OCI-LY1 (cell line): ENCODE data around the gene MAD1L1.

Experiments
- H2AFZ ChIP-seq: fragments of 200-600 bp; sonication (generic), shearing (Covaris generic); 2 replicates; pipeline ENCODE4 v1.6.0; 2014; ENCODE audit warnings: antibody characterized with exemption, mild to moderate bottlenecking, low read length
- H3F3A ChIP-seq: fragments of 200-600 bp; sonication (generic), shearing (Covaris generic); 2 replicates; pipeline ENCODE4 v1.6.0; 2014; ENCODE audit warnings: mild to moderate bottlenecking, antibody characterized with exemption, low read length, moderate library complexity; ENCODE audit not compliant: insufficient read depth
- H3K27ac ChIP-seq: fragments of 200-600 bp; sonication (generic); 2 replicates; pipeline ENCODE4 v1.5.1; 2014; ENCODE audit warnings: low read length, mixed run types, mild to moderate bottlenecking, low read depth; ENCODE audit not compliant: poor library complexity, severe bottlenecking
- H3K27me3 ChIP-seq: fragments of 200-600 bp; sonication (generic); 2 replicates; pipeline ENCODE4 v1.6.0; 2014; ENCODE audit warnings: antibody characterized with exemption, mild to moderate bottlenecking, low read length, moderate library complexity; ENCODE audit not compliant: insufficient read depth
- H3K36me3 ChIP-seq: fragments of 200-600 bp; sonication (generic); 2 replicates; pipeline ENCODE4 v1.6.1; 2014; ENCODE audit warnings: mild to moderate bottlenecking, antibody characterized with exemption, low read length, moderate library complexity, mixed read lengths; ENCODE audit not compliant: insufficient read depth
- H3K4me1 ChIP-seq: fragments of 200-600 bp; sonication (generic); 2 replicates; pipeline ENCODE4 v1.5.1; 2014; ENCODE audit warnings: mild to moderate bottlenecking, low read length, moderate library complexity; ENCODE audit not compliant: insufficient read depth, severe bottlenecking
- H3K4me2 ChIP-seq: fragments of 200-600 bp; sonication (generic), shearing (Covaris generic); 2 replicates; pipeline ENCODE4 v1.6.1; 2014; ENCODE audit warnings: low read length
- H3K4me3 ChIP-seq: fragments of 200-600 bp; sonication (generic); 2 replicates; pipeline ENCODE4 v1.5.1; 2014; ENCODE audit warnings: low read length, low read depth, mild to moderate bottlenecking, mixed read lengths; ENCODE audit not compliant: poor library complexity, severe bottlenecking
- H3K79me2 ChIP-seq: fragments of 200-600 bp; shearing (Covaris generic); 2 replicates; pipeline ENCODE4 v1.6.1; 2016; ENCODE audit warnings: mixed run types, low read length, mixed read lengths; ENCODE audit not compliant: insufficient read depth
- H3K9ac ChIP-seq: fragments of 200-600 bp; sonication (generic), shearing (Covaris generic); 2 replicates; pipeline ENCODE4 v1.6.1; 2014; ENCODE audit warnings: mild to moderate bottlenecking, low read length, mixed read lengths
- H3K9me2 ChIP-seq: fragments of 200-600 bp; sonication (generic), shearing (Covaris generic); 2 replicates; pipeline ENCODE4 v1.6.1; 2014; ENCODE audit warnings: low read depth, mild to moderate bottlenecking, low read length, mixed read lengths
- H3K9me3 ChIP-seq: fragments of 200-600 bp; shearing (Covaris generic); 2 replicates; pipeline ENCODE4 v1.6.1; 2014; ENCODE audit warnings: low read length, mixed read lengths
- H4K20me1 ChIP-seq: fragments of 200-600 bp; sonication (generic), shearing (Covaris generic); 2 replicates; pipeline ENCODE4 v1.6.0; 2016; ENCODE audit warnings: mild to moderate bottlenecking, low read length; ENCODE audit not compliant: insufficient read depth
- EZH2 ChIP-seq: fragments of 200-600 bp; sonication (generic), shearing (Covaris generic); IDR thresholded peaks from 2 replicates; pipeline ENCODE4 v1.8.0; 2017; ENCODE audit warnings: borderline replicate concordance, mixed run types, mild to moderate bottlenecking, antibody characterized with exemption, low read length, moderate library complexity, mixed read lengths
- TF ChIP-seq, protein P1 (sequence below): fragments of 200-600 bp; sonication (generic), shearing (Covaris generic); IDR thresholded peaks from 2 replicates; pipeline ENCODE4 v1.5.1; 2017; ENCODE audit warnings: mild to moderate bottlenecking, antibody characterized with exemption, low read length, moderate library complexity, mixed read lengths

MAD1L1 gene

DNA sequence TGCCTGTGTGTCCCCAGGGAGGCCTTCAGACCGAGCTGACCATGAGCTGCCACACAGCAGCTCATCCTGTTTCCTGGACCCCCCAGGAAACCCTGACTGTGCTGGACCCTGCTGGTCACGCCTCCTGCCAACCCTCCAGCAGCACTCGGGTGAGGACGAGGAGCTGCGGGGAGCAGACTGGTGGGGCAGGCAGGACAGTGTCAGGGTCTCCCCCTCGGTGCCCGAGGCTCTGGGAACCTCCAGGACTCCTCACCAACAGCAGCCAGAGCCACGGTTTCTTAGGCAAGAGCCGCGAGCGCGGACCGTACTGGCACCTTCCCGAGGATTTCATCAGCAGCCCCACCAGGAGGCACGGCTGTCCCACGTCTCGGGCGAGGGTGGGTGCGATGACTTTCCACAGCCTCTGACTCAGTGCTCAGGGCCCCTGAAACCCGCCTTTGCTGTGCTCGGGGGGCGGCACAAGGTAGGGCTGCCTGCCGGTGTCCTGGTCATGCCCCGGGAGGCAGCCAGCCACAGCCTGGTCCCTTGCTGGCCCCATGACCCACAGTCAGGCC lies 375.8 kb downstream of the MAD1L1 start:
- Histone ChIP-seq H3K27me3 (no peaks in the 10 kb centered on the region), H3K4me1 (peaks cover 2% of the 10 kb centered on the region), H3K79me2 (no peaks in the 10 kb centered on the region), H4K20me1 (no peaks in the 10 kb centered on the region), H3K4me2 (no peak overlapping the region), H3K9me3 (no peaks in the 10 kb centered on the region), H2AFZ (no peak overlapping the region), H3K27ac (no peak overlapping the region), H3K9ac (no peak overlapping the region), H3K4me3 (no peak overlapping the region), H3K36me3 (no peaks in the 10 kb centered on the region), H3F3A (no peaks in the 10 kb centered on the region), H3K9me2 (no peaks in the 10 kb centered on the region)
- TF ChIP-seq EZH2: no peak
- TF ChIP-seq, protein P1, sequence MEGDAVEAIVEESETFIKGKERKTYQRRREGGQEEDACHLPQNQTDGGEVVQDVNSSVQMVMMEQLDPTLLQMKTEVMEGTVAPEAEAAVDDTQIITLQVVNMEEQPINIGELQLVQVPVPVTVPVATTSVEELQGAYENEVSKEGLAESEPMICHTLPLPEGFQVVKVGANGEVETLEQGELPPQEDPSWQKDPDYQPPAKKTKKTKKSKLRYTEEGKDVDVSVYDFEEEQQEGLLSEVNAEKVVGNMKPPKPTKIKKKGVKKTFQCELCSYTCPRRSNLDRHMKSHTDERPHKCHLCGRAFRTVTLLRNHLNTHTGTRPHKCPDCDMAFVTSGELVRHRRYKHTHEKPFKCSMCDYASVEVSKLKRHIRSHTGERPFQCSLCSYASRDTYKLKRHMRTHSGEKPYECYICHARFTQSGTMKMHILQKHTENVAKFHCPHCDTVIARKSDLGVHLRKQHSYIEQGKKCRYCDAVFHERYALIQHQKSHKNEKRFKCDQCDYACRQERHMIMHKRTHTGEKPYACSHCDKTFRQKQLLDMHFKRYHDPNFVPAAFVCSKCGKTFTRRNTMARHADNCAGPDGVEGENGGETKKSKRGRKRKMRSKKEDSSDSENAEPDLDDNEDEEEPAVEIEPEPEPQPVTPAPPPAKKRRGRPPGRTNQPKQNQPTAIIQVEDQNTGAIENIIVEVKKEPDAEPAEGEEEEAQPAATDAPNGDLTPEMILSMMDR: no peak

DNA sequence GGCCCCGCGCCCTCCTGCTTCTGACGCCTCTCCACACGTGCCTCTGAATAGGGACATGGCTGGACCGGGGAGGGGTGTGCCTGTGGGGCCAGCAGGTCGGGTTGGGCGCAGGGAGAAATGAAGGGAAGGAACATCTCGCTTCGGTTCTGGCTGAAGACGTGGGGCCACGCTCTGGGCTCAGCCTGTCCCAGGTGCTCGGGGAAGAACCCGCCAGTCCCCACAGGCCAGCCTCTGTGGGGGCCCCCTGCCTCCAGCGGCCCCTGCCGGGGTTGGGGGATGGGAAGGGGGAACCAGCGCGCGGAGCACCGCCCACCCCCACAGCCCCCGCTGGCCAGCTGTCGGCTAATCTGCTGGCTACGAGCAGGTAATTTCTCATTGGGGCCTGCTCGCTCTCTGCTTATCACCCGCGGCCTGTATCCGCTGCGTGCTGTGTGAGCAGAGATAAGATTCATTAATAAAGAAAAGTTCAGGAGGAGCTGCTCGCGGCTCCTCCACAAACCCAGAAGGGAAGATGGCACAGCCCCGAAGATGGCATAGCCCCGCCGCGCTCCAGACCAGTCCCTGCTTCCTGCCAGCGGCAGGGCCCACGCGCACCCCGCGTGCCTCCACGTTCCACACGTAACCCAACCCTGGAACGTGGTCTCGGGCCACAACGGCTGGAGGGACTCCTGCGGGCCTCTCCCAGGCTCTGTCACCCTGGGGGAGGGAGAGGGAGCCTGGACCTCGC lies 376.4 kb downstream of the MAD1L1 start:
- H3K27ac ChIP-seq: no peak overlapping the region

DNA sequence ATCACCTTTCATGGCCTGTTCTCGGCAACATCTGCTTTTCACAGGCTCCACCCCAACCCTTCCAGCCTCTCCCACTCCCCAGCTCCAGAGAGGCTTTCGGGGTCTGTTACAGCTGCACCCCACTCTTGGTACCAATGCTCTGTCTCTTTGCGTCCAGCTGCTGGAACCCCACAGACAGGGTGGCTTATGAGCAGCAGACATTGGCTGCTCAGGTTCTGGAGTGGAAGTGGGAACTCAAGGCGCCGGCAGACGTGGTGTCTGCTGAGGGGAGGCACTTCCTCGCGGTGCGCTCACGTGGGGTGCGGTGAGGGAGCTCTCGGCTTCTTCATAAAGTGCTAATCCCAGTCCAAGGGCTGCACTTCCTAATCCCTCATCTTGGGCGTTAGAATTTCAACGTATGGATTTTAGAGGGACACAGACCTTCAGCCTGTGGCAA lies 377.0 kb downstream of the MAD1L1 start:
- no peaks in the 10 kb centered on the region for H3K9me2 ChIP-seq
- no peaks in the 10 kb centered on the region for H3K9me3 ChIP-seq
- H3K9ac ChIP-seq: no peak overlapping the region
- H3K4me3 ChIP-seq: no peak overlapping the region
- H4K20me1 ChIP-seq: no peaks in the 10 kb centered on the region
- H3K27ac ChIP-seq: no peak overlapping the region
- H3F3A ChIP-seq: no peaks in the 10 kb centered on the region
- TF ChIP-seq, protein P1: no peak
- no peak for TF ChIP-seq EZH2
- H2AFZ ChIP-seq: no peak overlapping the region
- no peak overlapping the region for H3K4me2 ChIP-seq
- no peaks in the 10 kb centered on the region for H3K36me3 ChIP-seq
- no peaks in the 10 kb centered on the region for H3K4me1 ChIP-seq
- no peaks in the 10 kb centered on the region for H3K79me2 ChIP-seq
- no peaks in the 10 kb centered on the region for H3K27me3 ChIP-seq

More for the DNA sequence above, 376.4 kb downstream of the MAD1L1 start:
- H3K36me3 ChIP-seq: no peaks in the 10 kb centered on the region
- no peaks in the 10 kb centered on the region for H3K9me3 ChIP-seq
- no peaks in the 10 kb centered on the region for H3K4me1 ChIP-seq
- H4K20me1 ChIP-seq: no peaks in the 10 kb centered on the region
- H3F3A ChIP-seq: no peaks in the 10 kb centered on the region
- TF ChIP-seq, protein P1: no peak
- TF ChIP-seq EZH2: no peak
- no peaks in the 10 kb centered on the region for H3K27me3 ChIP-seq
- H3K4me2 ChIP-seq: no peak overlapping the region
- no peaks in the 10 kb centered on the region for H3K9me2 ChIP-seq
- H3K9ac ChIP-seq: no peak overlapping the region
- H2AFZ ChIP-seq: no peak overlapping the region
- H3K4me3 ChIP-seq: no peak overlapping the region
- no peaks in the 10 kb centered on the region for H3K79me2 ChIP-seq
